ENCODE results near the gene ADAMTS19. TPM values are rescaled to one million over a fixed set of nuclear protein-coding genes. Genes with fewer than 3 reads are reported as not detected.

ADAMTS19 gene
- total and polyA plus RNA-seq, 4 donors = 0.02 to 7.8 (median 0.18) TPM

DNA sequence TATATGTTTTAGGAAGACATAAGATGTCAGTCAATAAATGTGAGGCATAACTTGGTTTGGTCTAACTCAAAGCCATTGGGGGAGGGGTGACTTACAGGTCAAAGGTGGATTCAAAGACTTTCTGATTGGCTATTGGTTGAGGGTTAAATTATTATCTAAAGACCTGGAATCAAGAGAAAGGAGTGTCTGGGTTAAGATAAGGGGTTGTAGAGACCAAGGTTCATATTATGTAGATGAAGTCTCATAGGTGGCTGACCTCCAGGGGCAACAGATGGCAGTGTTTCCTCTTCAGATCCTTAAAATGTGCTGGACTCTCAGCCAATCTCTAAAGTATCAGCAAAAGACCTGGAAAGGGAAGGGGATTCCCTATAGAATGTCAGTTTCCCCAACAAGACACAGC is 236.5 kb downstream of the ADAMTS19 start:
- Histone ChIP-seq H3K27me3 (ENCODE audit: control insufficient read depth in 3 of 3, insufficient read depth in 3 of 3, low read length in 2 of 3) (no peaks in the 10 kb centered on the region), H3K9me3 (ENCODE audit: control insufficient read depth in 4 of 4, insufficient read depth in 3 of 4, low read length in 3 of 4) (no peaks in the 10 kb centered on the region), H3K4me1 (ENCODE audit: control insufficient read depth in 5 of 5, insufficient read depth in 5 of 5, low read length in 5 of 5) (peaks cover 0 to 2% (median 0%) of the 10 kb centered on the region in 5 donors), H3K27ac (ENCODE audit: low read depth in 1 of 2, low read length in 1 of 2) (no peak overlapping the region), H3K36me3 (ENCODE audit: control insufficient read depth in 4 of 4, insufficient read depth in 4 of 4, low read length in 4 of 4) (no peaks in the 10 kb centered on the region), H3K4me3 (no peak overlapping the region), H3K9ac (ENCODE audit: insufficient read depth in 1 of 2, low read length in 2 of 2) (no peak overlapping the region)
- DNase-seq = no peak
- TF ChIP-seq, protein P1, sequence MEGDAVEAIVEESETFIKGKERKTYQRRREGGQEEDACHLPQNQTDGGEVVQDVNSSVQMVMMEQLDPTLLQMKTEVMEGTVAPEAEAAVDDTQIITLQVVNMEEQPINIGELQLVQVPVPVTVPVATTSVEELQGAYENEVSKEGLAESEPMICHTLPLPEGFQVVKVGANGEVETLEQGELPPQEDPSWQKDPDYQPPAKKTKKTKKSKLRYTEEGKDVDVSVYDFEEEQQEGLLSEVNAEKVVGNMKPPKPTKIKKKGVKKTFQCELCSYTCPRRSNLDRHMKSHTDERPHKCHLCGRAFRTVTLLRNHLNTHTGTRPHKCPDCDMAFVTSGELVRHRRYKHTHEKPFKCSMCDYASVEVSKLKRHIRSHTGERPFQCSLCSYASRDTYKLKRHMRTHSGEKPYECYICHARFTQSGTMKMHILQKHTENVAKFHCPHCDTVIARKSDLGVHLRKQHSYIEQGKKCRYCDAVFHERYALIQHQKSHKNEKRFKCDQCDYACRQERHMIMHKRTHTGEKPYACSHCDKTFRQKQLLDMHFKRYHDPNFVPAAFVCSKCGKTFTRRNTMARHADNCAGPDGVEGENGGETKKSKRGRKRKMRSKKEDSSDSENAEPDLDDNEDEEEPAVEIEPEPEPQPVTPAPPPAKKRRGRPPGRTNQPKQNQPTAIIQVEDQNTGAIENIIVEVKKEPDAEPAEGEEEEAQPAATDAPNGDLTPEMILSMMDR (IDR thresholded peaks at IDR 0.05; ENCODE audit: control extremely low read depth, extremely low read depth) = no peak
- ATAC-seq (ENCODE audit: insufficient read depth, low FRiP score) = no peak

DNA sequence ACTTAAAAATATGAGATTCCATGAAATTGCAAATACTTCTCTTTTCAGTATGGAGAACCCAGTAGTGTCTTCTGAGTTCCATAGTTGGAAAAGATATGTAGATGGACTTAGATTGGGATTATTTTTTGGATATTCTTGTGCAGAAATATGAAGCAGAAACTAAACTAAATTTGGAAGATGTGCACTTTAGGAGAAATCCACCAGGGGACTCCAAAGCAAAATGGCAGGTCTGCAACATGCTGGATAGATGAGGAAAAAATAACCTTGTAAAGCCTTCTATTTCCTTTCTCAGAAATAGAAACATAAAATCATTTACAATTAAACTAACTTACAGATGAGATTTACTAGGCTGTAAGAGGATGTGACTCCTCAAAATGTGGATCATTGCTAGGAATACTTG is 238.6 kb downstream of the ADAMTS19 start:
- TF ChIP-seq, protein P1 (IDR thresholded peaks at IDR 0.05; ENCODE audit: control extremely low read depth, extremely low read depth) = no peak
- no peak overlapping the region for H3K9ac ChIP-seq (ENCODE audit: insufficient read depth in 1 of 2, low read length in 2 of 2)
- ATAC-seq (ENCODE audit: insufficient read depth, low FRiP score) = no peak
- no peaks in the 10 kb centered on the region for H3K36me3 ChIP-seq (ENCODE audit: control insufficient read depth in 4 of 4, insufficient read depth in 4 of 4, low read length in 4 of 4)
- no peak for DNase-seq
- no peaks in the 10 kb centered on the region for H3K9me3 ChIP-seq (ENCODE audit: control insufficient read depth in 4 of 4, insufficient read depth in 3 of 4, low read length in 3 of 4)
- H3K27ac ChIP-seq (ENCODE audit: low read depth in 1 of 2, low read length in 1 of 2) = no peak overlapping the region
- H3K4me1 ChIP-seq (ENCODE audit: control insufficient read depth in 5 of 5, insufficient read depth in 5 of 5, low read length in 5 of 5) = peaks cover 0 to 2% (median 0%) of the 10 kb centered on the region in 5 donors
- no peaks in the 10 kb centered on the region for H3K27me3 ChIP-seq (ENCODE audit: control insufficient read depth in 3 of 3, insufficient read depth in 3 of 3, low read length in 2 of 3)
- H3K4me3 ChIP-seq = no peak overlapping the region

DNA sequence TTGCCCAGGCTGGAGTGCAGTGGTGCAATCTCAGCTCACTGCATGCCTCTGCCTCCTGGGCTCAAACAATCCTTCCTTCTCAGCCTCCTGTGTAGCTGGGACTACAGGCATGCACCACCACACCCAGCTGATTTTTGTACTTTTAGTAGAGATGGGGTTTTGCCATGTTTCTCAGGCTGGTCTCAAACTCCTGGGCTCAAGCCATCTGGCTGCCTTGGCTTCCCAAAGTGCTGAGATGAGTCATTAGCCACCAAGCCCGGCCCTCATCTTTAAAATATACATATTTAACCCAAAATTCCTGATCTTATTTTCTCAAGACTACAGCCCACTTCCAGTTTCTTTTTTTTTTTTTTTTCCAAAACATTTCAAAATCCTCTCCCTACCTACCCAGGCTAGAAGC is 256.1 kb downstream of the ADAMTS19 start:
- 54 to 83% methylated on average over 1 of the region's 1 CpG for WGBS, 2 donors
- Histone ChIP-seq H3K36me3 (ENCODE audit: control insufficient read depth in 4 of 4, insufficient read depth in 4 of 4, low read length in 4 of 4) (no peaks in the 10 kb centered on the region), H3K9me3 (ENCODE audit: control insufficient read depth in 4 of 4, insufficient read depth in 3 of 4, low read length in 3 of 4) (no peaks in the 10 kb centered on the region), H3K9ac (ENCODE audit: insufficient read depth in 1 of 2, low read length in 2 of 2) (no peak overlapping the region), H3K4me1 (ENCODE audit: control insufficient read depth in 5 of 5, insufficient read depth in 5 of 5, low read length in 5 of 5) (peaks cover 0 to 10% (median 0%) of the 10 kb centered on the region in 5 donors), H3K27me3 (ENCODE audit: control insufficient read depth in 3 of 3, insufficient read depth in 3 of 3, low read length in 2 of 3) (no peaks in the 10 kb centered on the region), H3K4me3 (no peak overlapping the region), H3K27ac (ENCODE audit: low read depth in 1 of 2, low read length in 1 of 2) (no peak overlapping the region)
- DNase-seq = no peak
- ATAC-seq (ENCODE audit: insufficient read depth, low FRiP score) = no peak
- TF ChIP-seq, protein P1 (IDR thresholded peaks at IDR 0.05; ENCODE audit: control extremely low read depth, extremely low read depth) = no peak

DNA sequence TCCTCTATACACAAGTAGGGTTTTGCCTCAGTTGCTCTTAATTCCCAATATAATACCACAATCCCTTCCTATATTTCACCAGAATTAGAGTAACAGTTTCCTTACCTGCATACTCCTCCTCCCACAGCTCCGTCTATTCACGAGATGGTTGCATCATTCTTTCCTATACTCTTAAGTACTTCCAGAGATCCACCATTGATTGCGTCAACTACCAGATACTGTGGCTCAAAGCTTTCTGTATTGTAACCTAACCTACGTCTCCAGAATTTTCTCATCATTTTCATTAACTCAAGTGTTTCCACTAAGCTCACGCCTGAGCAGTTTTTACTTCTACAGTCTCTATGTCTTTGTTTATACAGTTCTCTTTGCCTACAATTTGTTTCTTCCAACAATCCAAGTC is 256.6 kb downstream of the ADAMTS19 start:
- Histone ChIP-seq H3K27ac (ENCODE audit: low read depth in 1 of 2, low read length in 1 of 2) (no peak overlapping the region), H3K9ac (ENCODE audit: insufficient read depth in 1 of 2, low read length in 2 of 2) (no peak overlapping the region), H3K27me3 (ENCODE audit: control insufficient read depth in 3 of 3, insufficient read depth in 3 of 3, low read length in 2 of 3) (no peaks in the 10 kb centered on the region), H3K36me3 (ENCODE audit: control insufficient read depth in 4 of 4, insufficient read depth in 4 of 4, low read length in 4 of 4) (no peaks in the 10 kb centered on the region), H3K4me3 (no peak overlapping the region), H3K9me3 (ENCODE audit: control insufficient read depth in 4 of 4, insufficient read depth in 3 of 4, low read length in 3 of 4) (no peaks in the 10 kb centered on the region), H3K4me1 (ENCODE audit: control insufficient read depth in 5 of 5, insufficient read depth in 5 of 5, low read length in 5 of 5) (peaks cover 0 to 10% (median 0%) of the 10 kb centered on the region in 5 donors)
- TF ChIP-seq, protein P1 (IDR thresholded peaks at IDR 0.05; ENCODE audit: control extremely low read depth, extremely low read depth) = no peak
- DNase-seq = no peak
- ATAC-seq (ENCODE audit: insufficient read depth, low FRiP score) = no peak
- 80 to 82% methylated on average over 5 of the region's 5 CpGs for WGBS, 2 donors

All from lung (tissue), 12 donors.